Transverse colon (tissue), 4 donors: ENCODE results near the gene EXD2.

Source experiments
- EP300 ChIP-seq: sonication (generic); formaldehyde crosslinking; IDR thresholded peaks from one replicate; pipeline ENCODE4 v1.6.1; 2017; ENCODE audit warnings: antibody characterized with exemption, low read depth
- POLR2A ChIP-seq: fragments of 450-650 bp; IDR thresholded peaks from one replicate; pipeline ENCODE4 v1.6.1; 2016; ENCODE audit warnings: antibody characterized with exemption, mild to moderate bottlenecking, moderate library complexity
- POLR2AphosphoS5 ChIP-seq, 3 donors: sonication (generic); formaldehyde crosslinking; IDR thresholded peaks; one replicate each; pipeline ENCODE4 v1.6.1; 2016; ENCODE audit warnings: antibody characterized with exemption in 3 of 3
- TF ChIP-seq, protein P1 (sequence below), 5 experiments: fragments of 200-600 bp in 3 of 5; fragments of 450-650 bp in 2 of 5; sonication (generic) in 3 of 5; IDR thresholded peaks; 1 replicate in 2 of 5; 2 replicates in 3 of 5; pipeline ENCODE4 v1.5.1; 2016 to 2017; ENCODE audit warnings: antibody characterized with exemption in 5 of 5, inconsistent platforms in 3 of 5, mild to moderate bottlenecking in 2 of 5, moderate library complexity in 1 of 5

DNA sequence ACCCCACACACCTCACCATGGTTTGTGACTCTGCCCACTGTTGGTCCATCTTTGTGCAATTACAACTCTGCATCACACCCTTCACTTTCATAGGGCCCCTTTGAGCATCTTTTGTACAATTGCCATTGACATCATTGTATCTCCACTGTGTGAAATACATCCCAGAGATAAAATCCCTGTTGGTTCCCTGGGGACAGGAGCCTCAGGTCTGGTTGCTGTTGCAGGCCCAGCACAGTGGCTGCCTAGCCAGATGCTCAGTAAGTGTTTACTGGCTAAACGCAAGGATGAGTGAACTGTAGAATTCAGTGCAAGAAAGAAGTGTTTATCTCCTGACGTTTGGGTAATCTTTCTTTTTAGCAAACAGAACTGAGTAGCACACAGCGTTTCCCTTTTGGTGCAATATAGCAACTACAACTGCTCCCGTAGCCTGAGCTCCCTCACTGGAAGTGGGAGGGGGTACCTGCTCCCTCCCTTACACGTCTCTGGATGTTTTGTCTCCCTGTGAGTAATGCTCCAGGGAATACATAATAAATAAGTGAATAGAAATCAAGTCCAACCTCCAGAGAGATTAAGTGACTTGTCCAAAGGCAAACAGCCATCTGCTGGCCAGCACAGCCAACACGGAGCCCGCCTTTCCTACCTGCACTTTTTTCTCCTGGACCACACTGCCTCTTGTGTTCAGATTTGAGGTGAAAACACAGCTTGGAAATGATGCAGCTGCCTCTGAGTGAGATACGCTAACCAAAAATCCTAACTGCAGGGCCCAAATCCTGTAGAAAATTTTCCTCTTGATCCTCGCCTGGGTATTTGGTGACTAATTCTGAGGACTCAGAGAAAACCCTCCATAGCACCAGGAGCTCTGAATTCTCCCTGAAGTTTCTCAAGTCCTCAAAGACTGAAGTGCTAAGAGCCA, 96.1 kb downstream of the EXD2 start:
- TF ChIP-seq EP300: no peak
- TF ChIP-seq, protein P1, sequence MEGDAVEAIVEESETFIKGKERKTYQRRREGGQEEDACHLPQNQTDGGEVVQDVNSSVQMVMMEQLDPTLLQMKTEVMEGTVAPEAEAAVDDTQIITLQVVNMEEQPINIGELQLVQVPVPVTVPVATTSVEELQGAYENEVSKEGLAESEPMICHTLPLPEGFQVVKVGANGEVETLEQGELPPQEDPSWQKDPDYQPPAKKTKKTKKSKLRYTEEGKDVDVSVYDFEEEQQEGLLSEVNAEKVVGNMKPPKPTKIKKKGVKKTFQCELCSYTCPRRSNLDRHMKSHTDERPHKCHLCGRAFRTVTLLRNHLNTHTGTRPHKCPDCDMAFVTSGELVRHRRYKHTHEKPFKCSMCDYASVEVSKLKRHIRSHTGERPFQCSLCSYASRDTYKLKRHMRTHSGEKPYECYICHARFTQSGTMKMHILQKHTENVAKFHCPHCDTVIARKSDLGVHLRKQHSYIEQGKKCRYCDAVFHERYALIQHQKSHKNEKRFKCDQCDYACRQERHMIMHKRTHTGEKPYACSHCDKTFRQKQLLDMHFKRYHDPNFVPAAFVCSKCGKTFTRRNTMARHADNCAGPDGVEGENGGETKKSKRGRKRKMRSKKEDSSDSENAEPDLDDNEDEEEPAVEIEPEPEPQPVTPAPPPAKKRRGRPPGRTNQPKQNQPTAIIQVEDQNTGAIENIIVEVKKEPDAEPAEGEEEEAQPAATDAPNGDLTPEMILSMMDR (IDR thresholded peaks at IDR 0.05): no peak
- no peak for TF ChIP-seq POLR2A
- no peak for TF ChIP-seq POLR2AphosphoS5 (IDR thresholded peaks at IDR 0.05)
